ENCODE measurements around the gene TTLL11.

DNA sequence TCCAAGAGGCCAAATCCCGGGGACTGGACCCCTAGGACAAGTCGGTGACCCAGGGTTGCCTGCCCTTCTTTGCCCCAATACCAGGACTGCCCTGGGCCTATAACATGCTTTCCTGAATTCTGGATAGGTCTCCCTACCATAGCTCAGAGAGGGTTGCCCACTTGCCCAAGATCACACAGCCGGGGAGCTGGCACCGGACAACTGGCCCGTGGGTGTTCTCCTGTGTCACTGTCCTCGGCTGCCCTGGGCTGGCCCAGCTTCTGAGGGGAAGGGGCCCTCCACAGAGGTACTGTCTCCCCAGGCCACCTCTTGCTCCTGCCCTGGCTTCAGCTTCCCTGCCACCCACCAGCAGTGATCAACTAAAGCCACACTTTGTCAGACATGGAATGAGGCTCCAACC is 28.8 kb upstream of the TTLL11 start:
- TF ChIP-seq EZH2 (IDR thresholded peaks at IDR 0.05; ENCODE audit: insufficient read depth, low read length) (no peak), CTCF (IDR thresholded peaks at IDR 0.05; ENCODE audit: insufficient read depth, low read depth, low read length) (no peak)
